ENCODE results near the gene C10orf67. TPM values are rescaled to one million over a fixed set of nuclear protein-coding genes. Genes with fewer than 3 reads are reported as not detected.

The C10orf67 gene
- total RNA-seq, 4 donors from 2014 or later = 0.21 TPM; not detected in 3

DNA sequence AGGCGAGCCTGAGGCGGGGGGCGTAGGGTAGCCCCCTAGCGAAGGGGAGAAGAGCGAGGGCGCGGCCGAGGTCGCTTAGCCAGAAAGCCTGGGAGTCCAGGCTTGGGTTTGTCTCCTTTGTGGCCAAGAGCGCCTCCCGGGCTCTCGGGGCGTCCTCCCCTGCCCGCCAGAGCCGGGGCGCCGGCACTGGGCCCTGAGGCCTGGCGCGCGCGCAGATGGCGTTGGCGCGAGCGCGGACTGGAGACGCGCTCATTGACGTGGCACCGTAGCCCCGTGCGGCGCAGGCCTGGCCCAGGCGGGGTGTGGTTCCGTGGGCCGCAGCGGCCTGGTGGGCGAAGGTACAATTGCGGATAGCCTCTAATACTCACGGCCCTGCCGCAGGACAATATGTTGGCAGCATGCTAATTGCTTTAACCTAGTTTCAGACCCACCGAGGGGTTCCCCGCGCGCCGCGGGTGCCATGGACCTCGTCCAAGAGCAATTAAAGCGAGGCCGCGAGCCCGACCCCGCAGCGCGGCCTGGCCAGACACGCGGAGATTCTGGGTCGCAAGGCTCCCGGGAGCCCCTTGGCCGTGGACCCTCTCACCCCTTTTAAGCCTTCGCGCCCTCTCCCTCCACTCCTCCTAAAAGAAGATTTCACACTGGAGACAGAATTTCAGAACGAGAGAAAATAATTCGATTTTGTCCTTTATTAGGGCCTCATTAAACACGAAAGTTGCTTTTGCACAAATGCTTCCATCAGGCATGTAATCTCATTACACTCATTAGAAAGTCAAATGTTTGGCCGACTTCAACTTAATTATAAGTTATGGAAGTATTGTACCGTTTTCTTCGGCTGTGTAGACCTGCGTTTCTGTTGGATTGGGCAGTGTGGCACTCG, 149.4 kb downstream of the C10orf67 start:
- TF ChIP-seq, protein P1, sequence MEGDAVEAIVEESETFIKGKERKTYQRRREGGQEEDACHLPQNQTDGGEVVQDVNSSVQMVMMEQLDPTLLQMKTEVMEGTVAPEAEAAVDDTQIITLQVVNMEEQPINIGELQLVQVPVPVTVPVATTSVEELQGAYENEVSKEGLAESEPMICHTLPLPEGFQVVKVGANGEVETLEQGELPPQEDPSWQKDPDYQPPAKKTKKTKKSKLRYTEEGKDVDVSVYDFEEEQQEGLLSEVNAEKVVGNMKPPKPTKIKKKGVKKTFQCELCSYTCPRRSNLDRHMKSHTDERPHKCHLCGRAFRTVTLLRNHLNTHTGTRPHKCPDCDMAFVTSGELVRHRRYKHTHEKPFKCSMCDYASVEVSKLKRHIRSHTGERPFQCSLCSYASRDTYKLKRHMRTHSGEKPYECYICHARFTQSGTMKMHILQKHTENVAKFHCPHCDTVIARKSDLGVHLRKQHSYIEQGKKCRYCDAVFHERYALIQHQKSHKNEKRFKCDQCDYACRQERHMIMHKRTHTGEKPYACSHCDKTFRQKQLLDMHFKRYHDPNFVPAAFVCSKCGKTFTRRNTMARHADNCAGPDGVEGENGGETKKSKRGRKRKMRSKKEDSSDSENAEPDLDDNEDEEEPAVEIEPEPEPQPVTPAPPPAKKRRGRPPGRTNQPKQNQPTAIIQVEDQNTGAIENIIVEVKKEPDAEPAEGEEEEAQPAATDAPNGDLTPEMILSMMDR (IDR thresholded peaks at IDR 0.05) = no peak
- no peak for TF ChIP-seq POLR2A (IDR thresholded peaks at IDR 0.05)
- Histone ChIP-seq H3K36me3 (no peaks in the 10 kb centered on the region), H3K4me1 (peaks cover 0 to 13% of the 10 kb centered on the region in 2 donors), H3K9me3 (no peaks in the 10 kb centered on the region), H3K4me3 (no peak overlapping the region), H3K27ac (no peak overlapping the region), H3K27me3 (peaks cover 0 to 23% of the 10 kb centered on the region in 2 donors)
- DNase-seq = no peak
- intact Hi-C loops (cut with DNase I; ENCODE audit: low total_unique reads) = no loop called here

GRCh38 chr10:23194471-23194965, 150.1 kb downstream of the C10orf67 start:
- TF ChIP-seq POLR2A (IDR thresholded peaks at IDR 0.05) = no peak
- TF ChIP-seq, protein P1 (IDR thresholded peaks at IDR 0.05) = no peak
- no peaks in the 10 kb centered on the region for H3K9me3 ChIP-seq
- no peak overlapping the region for H3K27ac ChIP-seq
- no peak for DNase-seq
- H3K4me3 ChIP-seq = no peak overlapping the region
- H3K4me1 ChIP-seq = peaks cover 0 to 13% of the 10 kb centered on the region in 2 donors
- intact Hi-C loops (cut with DNase I; ENCODE audit: low total_unique reads) = no loop called here
- H3K36me3 ChIP-seq = no peaks in the 10 kb centered on the region
- peaks cover 0 to 22% of the 10 kb centered on the region in 2 donors for H3K27me3 ChIP-seq

DNA sequence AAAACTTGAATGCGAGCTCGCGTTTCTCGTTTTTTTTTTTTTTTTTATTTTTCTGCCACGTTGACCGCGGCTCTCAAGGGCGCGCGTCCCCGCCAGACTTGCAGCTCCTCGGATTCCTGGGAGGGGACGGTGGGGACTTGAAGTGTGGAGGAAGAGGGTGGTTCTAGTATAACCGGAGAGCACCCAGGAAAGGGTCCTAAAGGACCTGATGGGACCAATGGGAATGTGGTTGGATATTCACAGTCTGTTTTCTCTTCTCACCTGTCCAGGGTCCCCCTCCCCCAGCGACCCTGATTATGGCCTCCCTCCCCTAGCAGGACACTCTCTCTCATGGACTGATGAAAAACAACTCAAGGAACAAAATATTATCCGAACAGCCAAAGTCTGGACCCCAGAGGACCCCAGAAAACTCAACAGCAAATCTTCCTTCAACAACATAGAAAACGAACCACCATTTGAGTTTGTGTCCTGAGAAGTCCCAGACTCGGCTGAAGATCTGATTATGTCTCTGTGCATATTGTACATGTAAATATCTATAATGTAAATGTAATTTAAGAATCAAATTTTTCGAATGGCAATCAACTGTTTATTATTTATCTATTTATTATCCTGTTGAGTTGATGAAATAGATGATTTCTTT, 151.0 kb downstream of the C10orf67 start:
- Histone ChIP-seq H3K4me1 (peaks cover 0 to 13% of the 10 kb centered on the region in 2 donors), H3K27ac (no peak overlapping the region), H3K27me3 (peaks cover 0 to 17% of the 10 kb centered on the region in 2 donors), H3K9me3 (no peaks in the 10 kb centered on the region), H3K36me3 (no peaks in the 10 kb centered on the region), H3K4me3 (no peak overlapping the region)
- TF ChIP-seq, protein P1 (IDR thresholded peaks at IDR 0.05) = no peak
- TF ChIP-seq POLR2A (IDR thresholded peaks at IDR 0.05) = no peak
- intact Hi-C loops (cut with DNase I; ENCODE audit: low total_unique reads) = no loop called here
- DNase-seq = no peak

DNA sequence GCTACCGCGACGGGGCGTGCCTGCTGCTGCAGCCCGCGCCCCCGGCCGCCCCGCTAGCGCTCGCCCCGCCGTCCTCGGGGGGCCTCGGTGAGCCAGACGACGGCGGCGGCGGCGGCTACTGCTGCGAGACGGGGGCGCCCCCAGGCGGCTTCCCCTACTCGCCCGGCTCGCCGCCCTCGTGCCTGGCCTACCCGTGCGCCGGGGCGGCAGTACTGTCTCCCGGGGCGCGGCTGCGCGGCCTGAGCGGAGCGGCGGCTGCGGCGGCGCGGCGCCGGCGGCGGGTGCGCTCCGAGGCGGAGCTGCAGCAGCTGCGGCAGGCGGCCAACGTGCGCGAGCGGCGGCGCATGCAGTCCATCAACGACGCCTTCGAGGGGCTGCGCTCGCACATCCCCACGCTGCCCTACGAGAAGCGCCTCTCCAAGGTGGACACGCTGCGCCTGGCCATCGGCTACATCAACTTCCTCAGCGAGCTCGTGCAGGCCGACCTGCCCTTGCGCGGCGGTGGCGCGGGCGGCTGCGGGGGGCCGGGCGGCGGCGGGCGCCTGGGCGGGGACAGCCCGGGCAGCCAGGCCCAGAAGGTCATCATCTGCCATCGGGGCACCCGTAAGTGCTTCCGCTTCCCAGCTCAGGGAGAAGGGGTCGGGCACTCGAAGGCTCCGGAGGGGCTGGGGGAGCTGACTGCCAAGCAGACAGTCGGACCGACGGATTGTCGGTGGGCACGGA, 151.7 kb downstream of the C10orf67 start:
- H3K4me1 ChIP-seq = peaks cover 0 to 13% of the 10 kb centered on the region in 2 donors
- intact Hi-C loops (cut with DNase I; ENCODE audit: low total_unique reads) = no loop called here
- H3K36me3 ChIP-seq = no peaks in the 10 kb centered on the region
- H3K27me3 ChIP-seq = peaks cover 0 to 21% of the 10 kb centered on the region in 2 donors
- H3K9me3 ChIP-seq = no peaks in the 10 kb centered on the region
- H3K27ac ChIP-seq = no peak overlapping the region
- H3K4me3 ChIP-seq = no peak overlapping the region
- no peak for TF ChIP-seq POLR2A (IDR thresholded peaks at IDR 0.05)
- TF ChIP-seq, protein P1 (IDR thresholded peaks at IDR 0.05) = no peak
- DNase-seq = no peak

All from uterus (tissue), 4 donors.